H1 (cell line): ENCODE data around the gene RASAL2. TPM values are rescaled to one million over a fixed set of nuclear protein-coding genes. Genes with fewer than 3 reads are reported as not detected.

Source experiments
- CTCF ChIA-PET: fragments of 300-600 bp; sonication (Branson Sonifier 250); formaldehyde crosslinking; loops from one replicate; lab custom pipeline; 2021; ENCODE audit not compliant: partially characterized antibody; lab: Charles Lee
- POLR2A ChIA-PET: fragments of 300-600 bp; sonication (Branson Sonifier 250); formaldehyde crosslinking; loops from one replicate; lab custom pipeline; 2021; ENCODE audit warnings: inconsistent platforms; ENCODE audit not compliant: partially characterized antibody; lab: Charles Lee
- DNase-seq, 2 experiments: peaks; one replicate each; pipeline versions ENCODE4 v3.0.0 to v3.0.0-alpha.2; 2010 to 2022; ENCODE audit warnings: low spot score in 2 of 2, low read depth in 1 of 2, mixed read lengths in 1 of 2
- FAIRE-seq: peaks from 2 replicates; lab custom pipeline; 2011; peaks lifted over from hg19 to GRCh38; lab: Jason Lieb, UNC
- H2AFZ ChIP-seq: 2 replicates; pipeline ENCODE4 v1.8.1; 2012; ENCODE audit warnings: low read length, inconsistent platforms
- H2AK5ac ChIP-seq: 2 replicates; pipeline ENCODE4 v1.6.1; 2013; ENCODE audit warnings: low read depth, low read length
- H2BK120ac ChIP-seq: replicated peaks from 2 replicates; pipeline ENCODE3; 2013; ENCODE audit warnings: low read depth, low read length, inconsistent platforms
- H2BK12ac ChIP-seq: 2 replicates; pipeline ENCODE4 v1.6.1; 2013; ENCODE audit warnings: low read depth, low read length
- H2BK15ac ChIP-seq: 2 replicates; pipeline ENCODE4 v1.6.1; 2013; ENCODE audit warnings: low read length
- H2BK20ac ChIP-seq: 2 replicates; pipeline ENCODE4 v1.6.1; 2013; ENCODE audit warnings: low read length
- H2BK5ac ChIP-seq: 2 replicates; pipeline ENCODE4 v1.6.1; 2013; ENCODE audit warnings: low read depth, low read length
- H3K14ac ChIP-seq: 2 replicates; pipeline ENCODE4 v1.6.1; 2013; ENCODE audit warnings: inconsistent platforms; ENCODE audit not compliant: insufficient read length
- H3K18ac ChIP-seq: 2 replicates; pipeline ENCODE4 v1.6.1; 2013; ENCODE audit warnings: low read length; ENCODE audit errors: extremely low read depth
- H3K23ac ChIP-seq: 2 replicates; pipeline ENCODE4 v1.6.1; 2013; ENCODE audit warnings: inconsistent platforms; ENCODE audit not compliant: insufficient read length
- H3K23me2 ChIP-seq: 2 replicates; pipeline ENCODE4 v1.6.1; 2013; ENCODE audit warnings: low read depth, low read length
- H3K27ac ChIP-seq: 2 replicates; pipeline ENCODE4 v1.6.1; 2011; ENCODE audit warnings: low read depth, low read length, inconsistent platforms
- H3K27me3 ChIP-seq, 4 experiments: replicated peaks in 1 of 4; 1 replicate in 1 of 4; 2 replicates in 3 of 4; pipeline versions ENCODE4 v1.6.1 to v1.8.1; 2011 to 2013; ENCODE audit warnings: low read length in 3 of 4, mild to moderate bottlenecking in 3 of 4, inconsistent platforms in 2 of 4, mixed read lengths in 2 of 4, moderate library complexity in 1 of 4; ENCODE audit not compliant: control insufficient read depth in 3 of 4, insufficient read depth in 3 of 4; ENCODE audit errors: extremely low read depth in 1 of 4
- H3K36me3 ChIP-seq, 4 experiments: 2 replicates each; pipeline versions ENCODE4 v1.6.1 to v1.8.1; 2011 to 2013; ENCODE audit warnings: mild to moderate bottlenecking in 4 of 4, low read length in 3 of 4, moderate library complexity in 2 of 4, control low read depth in 1 of 4, inconsistent platforms in 1 of 4; ENCODE audit not compliant: insufficient read depth in 4 of 4, control insufficient read depth in 2 of 4
- H3K4ac ChIP-seq: replicated peaks from 2 replicates; pipeline ENCODE3; 2013; ENCODE audit warnings: low read length, low read depth, mixed read lengths, inconsistent platforms; ENCODE audit not compliant: insufficient read length
- H3K4me1 ChIP-seq, 4 experiments: replicated peaks in 1 of 4; 1 replicate in 1 of 4; 2 replicates in 3 of 4; pipeline versions ENCODE4 v1.6.1 to v1.8.1; 2011 to 2013; ENCODE audit warnings: low read length in 3 of 4, inconsistent platforms in 2 of 4, mixed read lengths in 1 of 4; ENCODE audit not compliant: insufficient read depth in 4 of 4, control insufficient read depth in 3 of 4
- H3K4me2 ChIP-seq, 2 experiments: 2 replicates each; pipeline versions ENCODE4 v1.6.1 to v1.8.1; 2011 to 2013; ENCODE audit warnings: low read depth in 2 of 2, low read length in 2 of 2, control low read depth in 1 of 2, inconsistent platforms in 1 of 2, mild to moderate bottlenecking in 1 of 2; ENCODE audit not compliant: insufficient read depth in 1 of 2
- H3K4me3 ChIP-seq, 4 experiments: fragments of 200-600, 300-600 bp in 1 of 4; sonication (generic), shearing (Covaris generic), sonication (Bioruptor Twin) in 1 of 4; 2 replicates each; pipeline versions ENCODE4 v1.5.1 to v1.8.1; 2011 to 2016; ENCODE audit warnings: low read length in 4 of 4, low read depth in 3 of 4, control low read depth in 2 of 4, inconsistent platforms in 2 of 4, mild to moderate bottlenecking in 2 of 4, mixed read lengths in 1 of 4, moderate library complexity in 1 of 4; ENCODE audit not compliant: insufficient read depth in 2 of 4; ENCODE audit errors: extremely low read depth in 1 of 4
- H3K56ac ChIP-seq: replicated peaks from 2 replicates; pipeline ENCODE3; 2013; ENCODE audit warnings: low read depth, mild to moderate bottlenecking, mixed read lengths, low read length, inconsistent platforms; ENCODE audit not compliant: insufficient read length
- H3K79me1 ChIP-seq: 2 replicates; pipeline ENCODE4 v1.6.1; 2013; ENCODE audit warnings: low read depth, low read length, control low read depth
- H3K79me2 ChIP-seq, 2 experiments: 2 replicates each; pipeline versions ENCODE4 v1.6.1 to v1.8.1; 2012 to 2013; ENCODE audit warnings: low read length in 2 of 2, mild to moderate bottlenecking in 2 of 2, inconsistent platforms in 1 of 2; ENCODE audit not compliant: insufficient read depth in 2 of 2, control insufficient read depth in 1 of 2
- H3K9ac ChIP-seq, 4 experiments: replicated peaks in 1 of 4; 1 replicate in 1 of 4; 2 replicates in 3 of 4; pipeline versions ENCODE4 v1.6.1 to v1.8.1; 2011 to 2013; ENCODE audit warnings: low read depth in 3 of 4, low read length in 3 of 4, control low read depth in 2 of 4, mild to moderate bottlenecking in 2 of 4, moderate library complexity in 2 of 4, inconsistent platforms in 1 of 4; ENCODE audit errors: extremely low read depth in 1 of 4
- H3K9me3 ChIP-seq, 2 experiments: 2 replicates each; pipeline versions ENCODE4 v1.6.1 to v1.8.1; 2012 to 2013; ENCODE audit warnings: mild to moderate bottlenecking in 2 of 2, moderate library complexity in 2 of 2, control low read depth in 1 of 2, inconsistent platforms in 1 of 2, low read depth in 1 of 2, low read length in 1 of 2, mixed read lengths in 1 of 2; ENCODE audit not compliant: insufficient read depth in 2 of 2
- H4K20me1 ChIP-seq, 2 experiments: replicated peaks in 1 of 2; 2 replicates each; pipeline versions ENCODE3 to v1.8.1; 2011 to 2013; ENCODE audit warnings: inconsistent platforms in 2 of 2, low read length in 2 of 2, mild to moderate bottlenecking in 1 of 2; ENCODE audit not compliant: insufficient read depth in 2 of 2, control insufficient read depth in 1 of 2
- H4K5ac ChIP-seq: 2 replicates; pipeline ENCODE4 v1.6.1; 2013; ENCODE audit warnings: low read length, low read depth, mixed read lengths, inconsistent platforms; ENCODE audit not compliant: insufficient read length
- H4K8ac ChIP-seq: 2 replicates; pipeline ENCODE4 v1.8.0; 2013; ENCODE audit warnings: mild to moderate bottlenecking, moderate library complexity, low read length, inconsistent platforms; ENCODE audit not compliant: insufficient read depth; ENCODE audit errors: extremely low read depth
- H4K91ac ChIP-seq: replicated peaks from 2 replicates; pipeline ENCODE3; 2013; ENCODE audit warnings: low read length, mixed read lengths, inconsistent platforms; ENCODE audit not compliant: insufficient read length
- BCL11A ChIP-seq, 2 experiments: IDR thresholded peaks; one replicate each; pipeline ENCODE4 v1.6.1; 2011; ENCODE audit warnings: low read depth in 2 of 2, low read length in 2 of 2, mild to moderate bottlenecking in 2 of 2
- CBX5 ChIP-seq: fragments of 300-800, 300-1000 bp; sonication (generic); IDR thresholded peaks from 2 replicates; pipeline ENCODE4 v1.7.1; 2016; ENCODE audit warnings: antibody characterized with exemption, low read length, low read depth
- GABPA ChIP-seq: IDR thresholded peaks from 2 replicates; pipeline ENCODE4 v1.6.1; 2011; ENCODE audit warnings: mild to moderate bottlenecking, low read length, moderate library complexity, borderline replicate concordance; ENCODE audit not compliant: insufficient read depth
- RBBP5 ChIP-seq: IDR thresholded peaks from 2 replicates; pipeline ENCODE4 v1.7.1; 2012; ENCODE audit warnings: low read depth, mild to moderate bottlenecking, inconsistent platforms, low read length, moderate library complexity, borderline replicate concordance
- RNF2 ChIP-seq: fragments of 200-900, 300-1000 bp; sonication (generic); IDR thresholded peaks from 2 replicates; pipeline ENCODE4 v1.7.1; 2016; ENCODE audit warnings: borderline replicate concordance, low read depth, mild to moderate bottlenecking, antibody characterized with exemption, low read length; ENCODE audit not compliant: poor library complexity, severe bottlenecking; ENCODE audit errors: missing control alignments
- RXRA ChIP-seq: IDR thresholded peaks from 2 replicates; pipeline ENCODE4 v1.6.1; 2011; ENCODE audit warnings: low read depth, mild to moderate bottlenecking, low read length, moderate library complexity; ENCODE audit not compliant: insufficient read depth
- SAP30 ChIP-seq: fragments of 300-600 bp; sonication (generic); IDR thresholded peaks from 2 replicates; pipeline ENCODE4 v1.7.1; 2012; ENCODE audit warnings: low read length, moderate library complexity, mild to moderate bottlenecking, inconsistent platforms; ENCODE audit not compliant: insufficient read depth, insufficient replicate concordance
- SIX5 ChIP-seq: IDR thresholded peaks from 2 replicates; pipeline ENCODE4 v1.6.1; 2011; ENCODE audit warnings: mild to moderate bottlenecking, low read depth, low read length
- TAF1 ChIP-seq: IDR thresholded peaks from 2 replicates; pipeline ENCODE4 v1.6.1; 2011; ENCODE audit warnings: mild to moderate bottlenecking, low read depth, low read length
- ZNF274 ChIP-seq: IDR thresholded peaks from 2 replicates; pipeline ENCODE4 v1.7.0; 2012; ENCODE audit warnings: low read length, borderline replicate concordance; ENCODE audit errors: extremely low read depth
- polyA plus RNA-seq, 7 experiments: library from polyadenylated mRNA; depleted of rRNA in 3 of 7; stranded (reverse) in 5 of 7; unstranded in 2 of 7; fragments of >200 nt in 5 of 7; fragments of 200-250 nt in 2 of 7; gene quantifications; 1 replicate in 5 of 7; 2 replicates in 1 of 7; 4 replicates in 1 of 7; pipeline versions ENCODE4 v1.2.1 to v1.2.3, GENCODE V29; 2011 to 2013; ENCODE audit warnings: missing spikeins in 2 of 7, mixed read lengths in 2 of 7
- total RNA-seq: library from RNA; stranded (reverse); fragmentation: NEBNext Ultra II Directional; extraction: Animal tissue kit (Norgen Biotek cat#: 25700); gene quantifications from 2 replicates; pipeline ENCODE4 v1.2.1, GENCODE V29; 2021

RASAL2 gene
- total and polyA plus RNA-seq, 2 of the 8 experiments (the other 6 are each of a cell fraction or from before 2014, with no cell fraction given) = 15.9 to 32.5 TPM

DNA sequence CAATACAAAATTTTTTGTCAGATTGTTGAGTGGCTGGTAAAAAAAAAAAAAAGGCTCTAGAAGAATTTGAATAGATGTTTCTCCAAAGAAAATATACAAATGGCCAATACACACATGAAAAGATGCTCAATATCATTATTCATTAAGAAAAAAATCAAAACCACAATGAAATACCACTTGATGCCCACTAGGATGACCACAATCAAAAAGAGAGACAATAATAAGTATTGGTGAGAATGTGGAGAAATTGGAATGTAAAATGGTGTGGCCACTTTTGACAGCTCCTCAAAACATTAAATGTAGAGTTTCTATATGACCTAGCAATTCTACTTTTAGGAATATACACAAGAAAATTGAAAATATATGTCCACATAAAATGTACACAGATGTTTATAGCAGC is 302.9 kb downstream of the RASAL2 start:
- ChIA-PET POLR2A (no interaction called here), CTCF (interaction anchor here (0.6 to 1.4 kb wide), 5 partner anchors 59 to 606 kb away, joined by 4 read pairs; no protein-coding TSS in a partner anchor)
- Histone ChIP-seq H2BK5ac (no peak overlapping the region), H3K27ac (no peak overlapping the region), H3K14ac (no peak overlapping the region), H4K8ac (no peak overlapping the region), H2BK20ac (no peak overlapping the region), H2BK120ac (no peak overlapping the region), H3K36me3 (no peaks in the 10 kb centered on the region), H3K18ac (no peak overlapping the region), H3K9me3 (no peaks in the 10 kb centered on the region), H3K27me3 (no peaks in the 10 kb centered on the region), H3K4me2 (no peak overlapping the region), H4K5ac (no peak overlapping the region), H3K23ac (no peak overlapping the region), H3K4me1 (peaks cover 0 to 2% (median 0%) of the 10 kb centered on the region in 4 experiments; a peak in 2 of 7 replicates), H3K9ac (no peak overlapping the region), H3K4ac (no peak overlapping the region), H3K56ac (no peak overlapping the region), H3K79me2 (0 out of 4 replicates have a peak, but pooled peaks cover 0 to 3% of the 10 kb centered on the region in 2 experiments), H3K4me3 (no peak overlapping the region), H2AFZ (no peak overlapping the region), H2BK15ac (no peak overlapping the region), H3K23me2 (no peaks in the 10 kb centered on the region), H4K20me1 (peaks cover 0 to 1% of the 10 kb centered on the region in 2 experiments), H2AK5ac (no peak overlapping the region), H4K91ac (no peak overlapping the region), H3K79me1 (no peaks in the 10 kb centered on the region; the same call in 1 of the 2 replicates), H2BK12ac (no peak overlapping the region)
- DNase-seq = no peak
- no peak for FAIRE-seq
- no peak for TF ChIP-seq ZNF274
- TF ChIP-seq RBBP5 = no peak
- TF ChIP-seq SIX5 = no peak
- TF ChIP-seq GABPA = no peak
- TF ChIP-seq CBX5 = no peak
- no peak for TF ChIP-seq SAP30
- no peak for TF ChIP-seq BCL11A (IDR thresholded peaks at IDR 0.05; ENCODE audit: low read depth in 2 of 2, low read length in 2 of 2)
- TF ChIP-seq RXRA = no peak
- no peak for TF ChIP-seq RNF2
- TF ChIP-seq TAF1 = no peak
